ENCODE results near the gene POU1F1.
A peak's percentile ranks its signal among the peaks of the same experiment; 100 is the strongest.

POU1F1 gene

DNA sequence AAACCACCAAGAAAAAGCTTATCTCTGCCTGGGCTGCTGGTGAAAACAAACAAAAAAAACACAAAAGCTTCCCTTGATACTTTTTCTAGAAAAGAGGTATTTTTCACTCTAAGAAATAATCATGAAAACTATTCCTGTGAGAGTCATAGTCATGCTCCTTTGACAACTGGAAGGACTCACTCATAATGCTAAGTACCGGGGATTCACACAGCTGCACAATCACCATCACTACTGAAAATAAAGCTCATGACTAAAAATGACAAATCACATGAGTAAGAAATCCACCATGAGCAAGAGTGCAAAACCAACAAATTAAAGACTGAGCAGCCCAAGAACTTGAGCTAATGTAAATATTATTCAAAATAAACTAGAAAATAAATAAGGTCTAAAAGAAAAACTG lies 10.6 kb upstream of the POU1F1 start:
- in situ Hi-C loops (cut with MboI; ENCODE audit: low pct_unique_long_range_greater_than_20kb, low sequenced_read_pairs, unreplicated experiment): no loop called here
- no peak for TF ChIP-seq CTCF (IDR thresholded peaks at IDR 0.05; ENCODE audit: extremely low read depth, insufficient read depth, missing control alignments)
- peak; percentile 5 for DNase-seq (ENCODE audit: low spot score)

- in situ Hi-C loops (cut with MboI; ENCODE audit: low pct_unique_long_range_greater_than_20kb, low sequenced_read_pairs, unreplicated experiment): no loop called here
- peak; percentile 9 for DNase-seq (ENCODE audit: low spot score)
- no peak for TF ChIP-seq CTCF (IDR thresholded peaks at IDR 0.05; ENCODE audit: extremely low read depth, insufficient read depth, missing control alignments)
Observed at GRCh38 chr3:87272718-87273341, 3.6 kb downstream of the POU1F1 start.

- DNase-seq (ENCODE audit: low spot score): no peak
- in situ Hi-C loops (cut with MboI; ENCODE audit: low pct_unique_long_range_greater_than_20kb, low sequenced_read_pairs, unreplicated experiment): no loop called here
- TF ChIP-seq CTCF (IDR thresholded peaks at IDR 0.05; ENCODE audit: extremely low read depth, insufficient read depth, missing control alignments): no peak
Observed at GRCh38 chr3:87270908-87271700, 5.3 kb downstream of the POU1F1 start.

GRCh38 chr3:87269723-87270122 lies 6.7 kb downstream of the POU1F1 start:
- in situ Hi-C loops (cut with MboI; ENCODE audit: low pct_unique_long_range_greater_than_20kb, low sequenced_read_pairs, unreplicated experiment): no loop called here
- DNase-seq (ENCODE audit: low spot score): no peak
- no peak for TF ChIP-seq CTCF (IDR thresholded peaks at IDR 0.05; ENCODE audit: extremely low read depth, insufficient read depth, missing control alignments)

- no peak for DNase-seq (ENCODE audit: low spot score)
- TF ChIP-seq CTCF (IDR thresholded peaks at IDR 0.05; ENCODE audit: extremely low read depth, insufficient read depth, missing control alignments): no peak
- in situ Hi-C loops (cut with MboI; ENCODE audit: low pct_unique_long_range_greater_than_20kb, low sequenced_read_pairs, unreplicated experiment): no loop called here
Observed at GRCh38 chr3:87268646-87269211, 7.7 kb downstream of the POU1F1 start.

DNA sequence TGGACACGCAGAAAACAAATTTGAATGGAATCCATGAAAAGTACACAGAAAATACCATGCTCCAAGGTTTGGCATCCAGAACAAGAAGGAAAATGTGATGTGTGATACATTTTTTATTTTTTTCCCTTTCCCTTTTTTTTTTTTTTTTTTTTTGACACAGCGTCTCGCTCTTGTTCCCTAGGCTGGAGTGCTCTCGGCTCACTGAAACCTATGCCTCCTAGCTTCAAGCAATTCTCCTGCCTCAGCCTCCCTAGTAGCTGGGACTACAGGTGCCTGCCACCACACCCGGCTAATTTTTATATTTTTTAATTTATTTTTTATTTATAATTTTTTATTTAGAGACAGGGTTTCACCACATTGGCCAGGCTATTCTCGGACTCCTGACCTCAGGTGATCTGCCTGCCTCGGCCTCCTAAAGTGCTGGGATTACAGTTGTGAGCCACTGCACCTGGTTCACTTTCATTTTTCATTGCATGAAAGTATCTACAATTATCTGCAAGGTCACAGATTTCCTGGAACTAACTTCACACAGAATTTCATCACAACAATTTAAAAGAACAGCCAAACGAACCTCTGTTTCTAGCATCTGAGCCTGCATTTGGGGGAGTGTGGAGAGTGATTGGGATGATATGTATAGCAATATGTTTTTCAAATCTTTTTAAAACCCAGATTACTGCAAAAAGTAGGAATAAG lies 8.3 kb downstream of the POU1F1 start:
- no peak for TF ChIP-seq CTCF (IDR thresholded peaks at IDR 0.05; ENCODE audit: extremely low read depth, insufficient read depth, missing control alignments)
- in situ Hi-C loops (cut with MboI; ENCODE audit: low pct_unique_long_range_greater_than_20kb, low sequenced_read_pairs, unreplicated experiment): no loop called here
- DNase-seq (ENCODE audit: low spot score): no peak
